Activated CD4-positive, alpha-beta T cell treated with anti-CD3 and anti-CD28 coated beads for 36 hours (primary cell): ENCODE results near the gene SPP1. TPM values are rescaled to one million over a fixed set of nuclear protein-coding genes. Genes with fewer than 3 reads are reported as not detected.

Experiments used
- ATAC-seq: fragments of 200-7000 bp; cut with Tn5 transposase; one replicate; pipeline ENCODE4 v1.10.0; 2021; ENCODE audit warnings: mild to moderate bottlenecking, moderate library complexity
- CTCF ChIA-PET: fragments of 350-600 bp; sonication (Branson Sonifier 250); formaldehyde crosslinking; loops from one replicate; lab custom pipeline; 2021; ENCODE audit warnings: antibody characterized with exemption; lab: Charles Lee
- POLR2A ChIA-PET: fragments of 350-600 bp; sonication (Branson Sonifier 250); formaldehyde crosslinking; loops from one replicate; lab custom pipeline; 2021; ENCODE audit warnings: antibody characterized with exemption, inconsistent platforms; lab: Charles Lee
- DNase-seq: peaks from one replicate; pipeline ENCODE4 v3.0.0-alpha.2; 2020
- H3K27ac Mint-ChIP-seq: one replicate; pipeline ENCODE4 v1.8.0; 2021; ENCODE audit warnings: mixed read lengths
- H3K27me3 Mint-ChIP-seq: one replicate; pipeline ENCODE4 v1.8.0; 2021; ENCODE audit warnings: mixed read lengths
- H3K36me3 Mint-ChIP-seq: one replicate; pipeline ENCODE4 v1.8.0; 2021; ENCODE audit warnings: low read depth, mixed read lengths
- H3K4me1 Mint-ChIP-seq: one replicate; pipeline ENCODE4 v1.8.0; 2021; ENCODE audit warnings: mixed read lengths
- H3K4me3 Mint-ChIP-seq: one replicate; pipeline ENCODE4 v1.8.0; 2021; ENCODE audit warnings: mild to moderate bottlenecking, moderate library complexity, mixed read lengths
- H3K9me3 Mint-ChIP-seq: one replicate; pipeline ENCODE4 v1.8.0; 2021; ENCODE audit warnings: low read depth, mixed read lengths
- intact Hi-C, 2 experiments: fragments of 100-400 bp; cut with DNase I in 1 of 2; cut with micrococcal nuclease in 1 of 2; formaldehyde crosslinking; loops; one replicate each; pipeline versions ENCODE4 v1.14.2 to v1.15.1; 2022 to 2024; cut with DNase I, micrococcal nuclease
- total RNA-seq, 2 experiments: library from RNA; stranded (reverse); gene quantifications; one replicate each; pipeline ENCODE4 v1.2.3, GENCODE V29; 2021

The SPP1 gene
- total RNA-seq, 2 experiments from 2014 or later = not detected

GRCh38 chr4:87956501-87956900 lies 19.0 kb upstream of the SPP1 start:
- no peaks in the 10 kb centered on the region for H3K27me3 Mint-ChIP-seq
- ATAC-seq (no peak), DNase-seq (no peak)
- intact Hi-C loops = no loop called here
- H3K36me3 Mint-ChIP-seq = no peaks in the 10 kb centered on the region
- H3K4me3 Mint-ChIP-seq = no peak overlapping the region
- CTCF ChIA-PET = interaction anchor here (0.6 to 2.8 kb wide), 7 partner anchors 8 to 259 kb away, joined by 3 to 10 read pairs (median 5); partner anchors contain the start of gene SPP1
- POLR2A ChIA-PET = no interaction called here
- H3K4me1 Mint-ChIP-seq = no peaks in the 10 kb centered on the region
- H3K27ac Mint-ChIP-seq = no peak overlapping the region
- no peaks in the 10 kb centered on the region for H3K9me3 Mint-ChIP-seq

GRCh38 chr4:87957061-87957460 lies 18.5 kb upstream of the SPP1 start:
- ATAC-seq (no peak), DNase-seq (no peak)
- no peaks in the 10 kb centered on the region for H3K27me3 Mint-ChIP-seq
- H3K9me3 Mint-ChIP-seq = no peaks in the 10 kb centered on the region
- intact Hi-C loops = no loop called here
- POLR2A ChIA-PET = no interaction called here
- H3K4me1 Mint-ChIP-seq = no peaks in the 10 kb centered on the region
- CTCF ChIA-PET = interaction anchor here (0.6 to 2.8 kb wide), 6 partner anchors 9 to 259 kb away, joined by 3 to 10 read pairs (median 4); partner anchors contain the start of gene SPP1
- no peak overlapping the region for H3K27ac Mint-ChIP-seq
- no peaks in the 10 kb centered on the region for H3K36me3 Mint-ChIP-seq
- H3K4me3 Mint-ChIP-seq = no peak overlapping the region

- Mint-ChIP-seq H3K4me1 (no peaks in the 10 kb centered on the region), H3K36me3 (no peaks in the 10 kb centered on the region), H3K27ac (no peak overlapping the region), H3K4me3 (no peak overlapping the region), H3K27me3 (no peaks in the 10 kb centered on the region), H3K9me3 (no peaks in the 10 kb centered on the region)
- intact Hi-C loops = no loop called here
- ATAC-seq (no peak), DNase-seq (no peak)
- ChIA-PET POLR2A (no interaction called here), CTCF (interaction anchor here (1.0 to 1.9 kb wide), 4 partner anchors 9 to 113 kb away, joined by 3 to 6 read pairs (median 3); no protein-coding TSS in a partner anchor)
Measured at GRCh38 chr4:87961993-87962392, 13.5 kb upstream of the SPP1 start.

- ChIA-PET CTCF (interaction anchor here (1.0 to 2.0 kb wide), 7 partner anchors 9 to 114 kb away, joined by 3 to 9 read pairs (median 3); partner anchors contain the start of gene SPP1), POLR2A (no interaction called here)
- DNase-seq = no peak
- no peak for ATAC-seq
- H3K27ac Mint-ChIP-seq = no peak overlapping the region
- intact Hi-C loops = no loop called here
- no peaks in the 10 kb centered on the region for H3K36me3 Mint-ChIP-seq
- no peak overlapping the region for H3K4me3 Mint-ChIP-seq
- H3K27me3 Mint-ChIP-seq = no peaks in the 10 kb centered on the region
- no peaks in the 10 kb centered on the region for H3K4me1 Mint-ChIP-seq
- H3K9me3 Mint-ChIP-seq = no peaks in the 10 kb centered on the region
Measured at GRCh38 chr4:87962398-87963146, 12.9 kb upstream of the SPP1 start.

GRCh38 chr4:87965501-87965975 lies 10.0 kb upstream of the SPP1 start:
- Mint-ChIP-seq H3K4me3 (no peak overlapping the region), H3K9me3 (no peaks in the 10 kb centered on the region), H3K27me3 (peaks cover 4% of the 10 kb centered on the region), H3K27ac (no peak overlapping the region), H3K4me1 (no peaks in the 10 kb centered on the region), H3K36me3 (no peaks in the 10 kb centered on the region)
- DNase-seq (no peak), ATAC-seq (no peak)
- ChIA-PET CTCF (interaction anchor here (0.6 to 0.9 kb wide), 2 partner anchors 8 to 116 kb away, joined by 3 to 6 read pairs; no protein-coding TSS in a partner anchor), POLR2A (no interaction called here)
- intact Hi-C loops = no loop called here

GRCh38 chr4:87966095-87966496 lies 9.4 kb upstream of the SPP1 start:
- H3K27ac Mint-ChIP-seq = no peak overlapping the region
- H3K36me3 Mint-ChIP-seq = no peaks in the 10 kb centered on the region
- H3K27me3 Mint-ChIP-seq = peaks cover 5% of the 10 kb centered on the region
- DNase-seq (no peak), ATAC-seq (no peak)
- H3K4me1 Mint-ChIP-seq = no peaks in the 10 kb centered on the region
- POLR2A ChIA-PET = no interaction called here
- H3K4me3 Mint-ChIP-seq = no peak overlapping the region
- no peaks in the 10 kb centered on the region for H3K9me3 Mint-ChIP-seq
- CTCF ChIA-PET = interaction anchor here (0.6 to 2.2 kb wide), 4 partner anchors 8 to 44 kb away, joined by 3 to 6 read pairs (median 4); partner anchors contain the start of gene SPP1
- intact Hi-C loops = no loop called here

- H3K27me3 Mint-ChIP-seq = peaks cover 10% of the 10 kb centered on the region
Measured at GRCh38 chr4:87967193-87967592, 8.3 kb upstream of the SPP1 start.

GRCh38 chr4:87970121-87970520 lies 5.4 kb upstream of the SPP1 start:
- CTCF ChIA-PET = no interaction called here
- POLR2A ChIA-PET = no interaction called here
- DNase-seq = no peak
- no peaks in the 10 kb centered on the region for H3K9me3 Mint-ChIP-seq
- H3K36me3 Mint-ChIP-seq = no peaks in the 10 kb centered on the region
- no peak overlapping the region for H3K27ac Mint-ChIP-seq
- no peak overlapping the region for H3K4me3 Mint-ChIP-seq
- H3K27me3 Mint-ChIP-seq = peaks cover 23% of the 10 kb centered on the region
- intact Hi-C loops = loop anchor here in 1 of 2 experiments (5.0 kb wide), 1 partner anchor 242 kb away; no protein-coding TSS in a partner anchor
- no peak for ATAC-seq
- peaks cover 1% of the 10 kb centered on the region for H3K4me1 Mint-ChIP-seq

More at GRCh38 chr4:87967193-87967592, 8.3 kb upstream of the SPP1 start:
- ATAC-seq = no peak
- Mint-ChIP-seq H3K36me3 (no peaks in the 10 kb centered on the region), H3K4me1 (no peaks in the 10 kb centered on the region), H3K27ac (no peak overlapping the region), H3K9me3 (no peaks in the 10 kb centered on the region), H3K4me3 (no peak overlapping the region)
- POLR2A ChIA-PET = no interaction called here
- intact Hi-C loops = no loop called here
- no peak for DNase-seq
- CTCF ChIA-PET = interaction anchor here (1.0 to 2.2 kb wide), 3 partner anchors 9 to 43 kb away, joined by 3 to 6 read pairs (median 4); partner anchors contain the start of gene SPP1

GRCh38 chr4:87971866-87972265 lies 3.6 kb upstream of the SPP1 start:
- ChIA-PET CTCF (interaction anchor here (1.1 to 3.0 kb wide), 4 partner anchors 9 to 121 kb away, joined by 3 to 43 read pairs (median 5); no protein-coding TSS in a partner anchor), POLR2A (no interaction called here)
- H3K27ac Mint-ChIP-seq = no peak overlapping the region
- no peaks in the 10 kb centered on the region for H3K9me3 Mint-ChIP-seq
- intact Hi-C loops = loop anchor here in 1 of 2 experiments (2.0 to 5.0 kb wide), 2 partner anchors 240 to 293 kb away; no protein-coding TSS in a partner anchor
- ATAC-seq = no peak
- H3K4me1 Mint-ChIP-seq = peaks cover 6% of the 10 kb centered on the region
- H3K27me3 Mint-ChIP-seq = peaks cover 29% of the 10 kb centered on the region
- DNase-seq = no peak
- no peak overlapping the region for H3K4me3 Mint-ChIP-seq
- no peaks in the 10 kb centered on the region for H3K36me3 Mint-ChIP-seq

GRCh38 chr4:87973283-87974169 lies 2.0 kb upstream of the SPP1 start:
- Mint-ChIP-seq H3K4me1 (peaks cover 6% of the 10 kb centered on the region), H3K27me3 (peaks cover 33% of the 10 kb centered on the region), H3K36me3 (no peaks in the 10 kb centered on the region), H3K27ac (no peak overlapping the region), H3K9me3 (no peaks in the 10 kb centered on the region), H3K4me3 (no peak overlapping the region)
- DNase-seq (peak; percentile 63), ATAC-seq (peak; percentile 69)
- ChIA-PET CTCF (interaction anchor here (0.6 to 3.0 kb wide), 30 partner anchors 8 to 701 kb away, joined by 3 to 43 read pairs (median 3); no protein-coding TSS in a partner anchor), POLR2A (interaction anchor here (0.5 to 0.6 kb wide), 2 partner anchors 32 to 47 kb away, joined by 3 to 6 read pairs; no protein-coding TSS in a partner anchor)
- intact Hi-C loops = loop anchor here (1.0 to 5.0 kb wide), 3 partner anchors 120 to 295 kb away; no protein-coding TSS in a partner anchor
